ENCODE measurements around the gene SCD. TPM values are rescaled to one million over a fixed set of nuclear protein-coding genes. Genes with fewer than 3 reads are reported as not detected.

Gene SCD
- total and polyA plus RNA-seq, 10 of the 15 experiments (the other 5 are each of a cell fraction or from before 2014, with no cell fraction given): 68.7 to 279 (median 99.5) TPM

- TF ChIP-seq, protein P1, sequence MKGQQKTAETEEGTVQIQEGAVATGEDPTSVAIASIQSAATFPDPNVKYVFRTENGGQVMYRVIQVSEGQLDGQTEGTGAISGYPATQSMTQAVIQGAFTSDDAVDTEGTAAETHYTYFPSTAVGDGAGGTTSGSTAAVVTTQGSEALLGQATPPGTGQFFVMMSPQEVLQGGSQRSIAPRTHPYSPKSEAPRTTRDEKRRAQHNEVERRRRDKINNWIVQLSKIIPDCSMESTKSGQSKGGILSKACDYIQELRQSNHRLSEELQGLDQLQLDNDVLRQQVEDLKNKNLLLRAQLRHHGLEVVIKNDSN (IDR thresholded peaks at IDR 0.05; ENCODE audit: borderline replicate concordance, extremely low read length, insufficient read depth, low read depth, low read length): no peak
- 0 out of 4 replicates have a peak, but pooled peaks of 1 of the 2 experiments have one; percentile 10 for TF ChIP-seq EP300 (IDR thresholded peaks at IDR 0.05; ENCODE audit: borderline replicate concordance in 1 of 2, control insufficient read depth in 1 of 2, low read depth in 2 of 2, low read length in 2 of 2)
- no peak for TF ChIP-seq FOXM1 (IDR thresholded peaks at IDR 0.05; ENCODE audit: low read depth, low read length)
- TF ChIP-seq SRF (IDR thresholded peaks at IDR 0.05; ENCODE audit: low read depth in 2 of 2, low read length in 2 of 2): no peak
- TF ChIP-seq TCF3 (IDR thresholded peaks at IDR 0.05; ENCODE audit: borderline replicate concordance, insufficient read depth, low read depth, low read length): no peak
- TF ChIP-seq ZNF687 (IDR thresholded peaks at IDR 0.05): no peak
- TF ChIP-seq NRF1 (conservative IDR thresholded peaks at IDR 0.05; ENCODE audit: low read depth, low read length): no peak
- TF ChIP-seq, protein P2, sequence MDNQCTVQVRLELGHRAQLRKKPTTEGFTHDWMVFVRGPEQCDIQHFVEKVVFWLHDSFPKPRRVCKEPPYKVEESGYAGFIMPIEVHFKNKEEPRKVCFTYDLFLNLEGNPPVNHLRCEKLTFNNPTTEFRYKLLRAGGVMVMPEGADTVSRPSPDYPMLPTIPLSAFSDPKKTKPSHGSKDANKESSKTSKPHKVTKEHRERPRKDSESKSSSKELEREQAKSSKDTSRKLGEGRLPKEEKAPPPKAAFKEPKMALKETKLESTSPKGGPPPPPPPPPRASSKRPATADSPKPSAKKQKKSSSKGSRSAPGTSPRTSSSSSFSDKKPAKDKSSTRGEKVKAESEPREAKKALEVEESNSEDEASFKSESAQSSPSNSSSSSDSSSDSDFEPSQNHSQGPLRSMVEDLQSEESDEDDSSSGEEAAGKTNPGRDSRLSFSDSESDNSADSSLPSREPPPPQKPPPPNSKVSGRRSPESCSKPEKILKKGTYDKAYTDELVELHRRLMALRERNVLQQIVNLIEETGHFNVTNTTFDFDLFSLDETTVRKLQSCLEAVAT (IDR thresholded peaks at IDR 0.05): no peak
- TF ChIP-seq, protein P3, sequence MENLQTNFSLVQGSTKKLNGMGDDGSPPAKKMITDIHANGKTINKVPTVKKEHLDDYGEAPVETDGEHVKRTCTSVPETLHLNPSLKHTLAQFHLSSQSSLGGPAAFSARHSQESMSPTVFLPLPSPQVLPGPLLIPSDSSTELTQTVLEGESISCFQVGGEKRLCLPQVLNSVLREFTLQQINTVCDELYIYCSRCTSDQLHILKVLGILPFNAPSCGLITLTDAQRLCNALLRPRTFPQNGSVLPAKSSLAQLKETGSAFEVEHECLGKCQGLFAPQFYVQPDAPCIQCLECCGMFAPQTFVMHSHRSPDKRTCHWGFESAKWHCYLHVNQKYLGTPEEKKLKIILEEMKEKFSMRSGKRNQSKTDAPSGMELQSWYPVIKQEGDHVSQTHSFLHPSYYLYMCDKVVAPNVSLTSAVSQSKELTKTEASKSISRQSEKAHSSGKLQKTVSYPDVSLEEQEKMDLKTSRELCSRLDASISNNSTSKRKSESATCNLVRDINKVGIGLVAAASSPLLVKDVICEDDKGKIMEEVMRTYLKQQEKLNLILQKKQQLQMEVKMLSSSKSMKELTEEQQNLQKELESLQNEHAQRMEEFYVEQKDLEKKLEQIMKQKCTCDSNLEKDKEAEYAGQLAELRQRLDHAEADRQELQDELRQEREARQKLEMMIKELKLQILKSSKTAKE (IDR thresholded peaks at IDR 0.05; ENCODE audit: low read depth, poor library complexity, severe bottlenecking): no peak
- no peak for TF ChIP-seq BRCA1 (IDR thresholded peaks at IDR 0.05; ENCODE audit: low read depth, low read length)
- no peak for TF ChIP-seq ESRRA (IDR thresholded peaks at IDR 0.05; ENCODE audit: low read length)
- TF ChIP-seq IRF3 (IDR thresholded peaks at IDR 0.05): no peak
- no peak; a peak in 1 of 3 replicates for TF ChIP-seq EGR1 (IDR thresholded peaks at IDR 0.05; ENCODE audit: borderline replicate concordance in 1 of 2, low read depth in 2 of 2, low read length in 2 of 2)
- TF ChIP-seq CHD2 (IDR thresholded peaks at IDR 0.05; ENCODE audit: borderline replicate concordance, low read depth, low read length): peak; percentile 61; the same call in 1 of the 2 replicates
- no peak for TF ChIP-seq BCL11A (IDR thresholded peaks at IDR 0.05; ENCODE audit: low read depth, low read length)
- TF ChIP-seq SREBF1 (IDR thresholded peaks at IDR 0.05; ENCODE audit: low read length): 0 out of 2 replicates have a peak, but pooled peaks have one; percentile 35
- no peak for TF ChIP-seq CBX3 (IDR thresholded peaks at IDR 0.05; ENCODE audit: borderline replicate concordance, low read depth)
- no peak for TF ChIP-seq SMAD1 (IDR thresholded peaks at IDR 0.05; ENCODE audit: low read depth, partially characterized antibody)
Measured at GRCh38 chr10:100346765-100347567, at the start of gene SCD (continued).

Data from GM12878 (cell line).